HG03064 (cell line): ENCODE measurements around the gene RAET1G.

Experiments used
- ATAC-seq: cut with Tn5 transposase; IDR thresholded peaks from one replicate; pipeline ENCODE4 v1.9.1; 2021; ENCODE audit warnings: low read depth; ENCODE audit not compliant: unreplicated experiment

RAET1G gene

DNA sequence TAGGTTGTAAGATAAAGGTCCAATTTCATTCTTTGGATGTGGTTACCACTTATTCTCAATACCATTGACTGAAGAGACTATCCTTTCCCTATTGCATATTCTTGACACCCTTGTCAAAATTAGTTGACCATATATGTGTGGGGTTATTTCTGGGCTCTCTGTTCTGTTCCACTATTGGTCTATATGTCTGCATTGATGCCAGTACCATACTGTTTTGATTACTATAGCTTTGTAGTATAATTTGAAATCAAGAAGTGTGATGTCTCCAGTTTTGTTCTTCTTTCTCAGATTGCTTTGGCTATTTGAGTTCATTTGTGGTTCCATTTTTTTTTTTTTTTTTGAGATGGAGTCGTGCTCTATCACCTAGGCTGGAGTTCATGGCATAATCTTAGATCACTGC is 50.7 kb downstream of the RAET1G start:
- ATAC-seq, result no peak

DNA sequence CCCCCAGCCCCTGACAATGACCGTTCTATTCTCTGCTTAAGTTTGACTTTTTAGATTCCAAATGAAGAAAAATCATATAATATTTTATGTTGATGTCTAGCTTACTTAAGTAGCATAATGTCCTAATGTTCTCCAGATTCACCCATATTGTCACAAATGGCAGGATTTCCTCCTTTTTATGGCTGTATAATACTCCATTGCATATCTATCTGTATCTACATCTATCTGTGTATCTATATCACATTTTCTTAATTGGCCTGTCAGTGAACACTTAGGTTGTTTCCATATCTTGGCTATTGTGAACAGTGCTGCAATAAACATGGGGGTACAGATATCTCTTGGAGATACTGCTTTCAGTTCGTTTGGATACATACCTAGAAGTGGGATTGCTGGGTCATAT is 51.7 kb downstream of the RAET1G start:
- no peak for ATAC-seq

DNA sequence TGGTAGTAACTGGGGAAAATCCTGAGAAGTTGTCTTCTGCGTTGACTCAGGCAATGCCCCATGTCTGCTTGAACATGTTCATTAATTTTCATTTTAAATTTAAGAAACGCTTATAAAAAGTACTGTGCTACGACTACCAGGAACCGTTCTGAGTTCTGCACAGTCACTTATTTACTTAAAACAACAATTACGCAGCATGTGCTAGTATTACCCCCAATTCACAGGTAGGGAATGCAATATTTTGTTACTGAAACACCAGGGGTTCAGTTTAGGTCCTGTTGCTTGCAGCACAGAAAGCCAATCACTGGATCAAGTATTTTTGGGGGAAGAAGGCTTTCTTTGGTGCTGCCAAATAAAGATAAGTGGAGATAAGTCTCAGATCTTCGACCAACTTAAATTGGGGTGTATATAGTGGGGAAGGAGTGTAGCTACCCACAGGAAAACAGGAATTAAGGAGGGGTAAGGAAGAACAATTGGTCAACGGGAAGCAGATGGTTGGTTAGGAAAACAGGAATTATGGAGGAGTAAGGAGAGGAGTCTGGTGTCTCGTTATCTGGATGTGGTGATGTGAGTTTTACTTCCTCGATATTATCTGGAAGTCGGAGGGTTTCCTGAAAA is 53.5 kb downstream of the RAET1G start:
- ATAC-seq, result no peak

DNA sequence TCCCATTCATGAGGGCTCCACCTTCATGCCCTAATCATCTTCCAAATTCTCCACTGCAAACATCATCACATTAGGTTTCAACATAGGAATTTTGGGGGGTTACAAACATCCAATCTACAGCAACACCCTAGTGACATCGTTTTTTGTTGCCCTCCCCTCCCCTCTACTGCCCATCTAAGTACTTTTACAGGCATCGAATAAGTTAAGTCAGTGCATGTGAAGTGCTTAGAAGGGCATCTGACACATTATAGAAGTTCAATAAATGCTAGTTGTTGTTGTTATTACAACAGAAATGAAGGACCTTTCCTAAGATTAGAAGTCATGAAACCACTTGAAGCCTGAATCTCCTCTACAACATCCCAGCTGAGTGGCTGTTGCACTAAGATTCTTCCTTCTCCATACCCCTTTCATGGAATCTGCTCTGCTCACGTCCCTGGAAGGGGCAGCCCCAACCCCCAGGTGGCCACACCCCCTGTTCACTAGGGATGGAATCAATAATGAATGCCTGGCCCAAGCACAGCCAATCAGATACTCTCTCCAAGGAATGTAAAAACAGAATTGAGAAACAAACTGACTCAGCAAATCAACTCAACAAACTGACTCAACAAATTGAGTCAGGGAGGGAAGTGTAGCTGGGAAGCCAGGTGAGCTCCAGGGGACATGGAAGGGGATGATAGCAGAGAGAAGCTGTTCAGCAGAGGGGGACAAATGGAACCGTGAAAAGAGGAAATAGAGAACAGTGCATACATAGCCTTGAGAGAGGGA is 54.9 kb downstream of the RAET1G start:
- no peak for ATAC-seq
